Stimulated activated CD8-positive, alpha-beta memory T cell treated with anti-CD3 and anti-CD28 coated beads, Interleukin-4, amount 100 ng/mL, for 1 hour (primary cell): ENCODE measurements around the gene RELA.

ENCODE experiments used
- DNase-seq, 2 donors: peaks; one replicate each; pipeline ENCODE4 v3.0.0-alpha.2; 2020; ENCODE audit warnings: low read depth in 2 of 2, low spot score in 1 of 2

RELA gene

GRCh38 chr11:65634440-65634839 is 28.3 kb downstream of the RELA start:
- DNase-seq: no peak

DNA sequence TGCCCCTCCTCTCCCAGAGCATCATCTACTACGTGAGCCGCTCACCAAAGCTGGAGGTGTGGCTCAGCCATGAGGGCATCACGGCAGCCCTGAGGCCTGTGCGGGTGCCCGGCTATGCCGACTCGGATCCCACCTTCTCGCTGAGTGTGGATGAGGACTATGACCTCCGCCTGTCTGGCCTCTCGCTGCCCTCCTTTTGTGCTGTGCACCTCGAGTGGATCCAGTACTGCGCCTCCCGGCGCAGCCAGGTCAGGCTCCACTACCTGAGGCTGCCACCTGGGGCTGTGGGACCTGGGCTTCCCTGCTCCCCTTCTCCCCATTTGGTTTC is 28.6 kb downstream of the RELA start:
- DNase-seq: no peak

DNA sequence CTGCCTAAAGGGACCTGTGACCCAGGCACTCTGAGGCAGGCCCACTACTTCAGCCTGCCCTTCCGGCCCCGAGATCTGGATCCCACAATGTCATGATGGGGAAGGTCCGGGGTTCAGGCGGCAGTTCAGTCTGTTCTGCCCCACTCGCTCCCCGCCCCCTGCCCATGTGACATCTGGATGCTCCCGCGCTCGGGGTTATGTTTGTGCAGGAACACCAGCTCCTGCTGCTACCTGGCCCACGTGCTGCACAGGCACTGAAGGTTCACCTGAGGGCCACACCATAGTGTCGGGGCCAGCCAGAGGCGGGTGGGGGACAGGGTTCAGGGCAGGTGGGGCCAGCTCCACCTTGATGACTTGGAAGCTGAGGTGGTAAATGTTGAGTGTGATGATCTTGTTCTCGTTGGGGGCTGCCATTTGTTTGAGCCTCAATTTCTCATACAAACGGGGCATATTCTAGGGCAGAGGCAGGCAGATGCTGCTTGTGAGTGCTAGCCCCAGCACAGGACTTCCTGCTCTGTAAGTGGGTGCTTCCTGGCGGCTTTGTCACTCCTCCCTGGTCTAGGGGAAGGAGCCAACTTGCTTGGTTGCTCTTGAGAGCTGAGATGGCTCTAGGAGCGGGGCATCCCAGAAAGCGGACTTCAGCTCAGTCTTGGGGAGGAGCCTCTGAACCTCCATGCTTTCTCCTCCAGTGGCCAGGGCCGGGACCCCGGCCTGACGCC is 29.2 kb downstream of the RELA start:
- no peak for DNase-seq

DNA sequence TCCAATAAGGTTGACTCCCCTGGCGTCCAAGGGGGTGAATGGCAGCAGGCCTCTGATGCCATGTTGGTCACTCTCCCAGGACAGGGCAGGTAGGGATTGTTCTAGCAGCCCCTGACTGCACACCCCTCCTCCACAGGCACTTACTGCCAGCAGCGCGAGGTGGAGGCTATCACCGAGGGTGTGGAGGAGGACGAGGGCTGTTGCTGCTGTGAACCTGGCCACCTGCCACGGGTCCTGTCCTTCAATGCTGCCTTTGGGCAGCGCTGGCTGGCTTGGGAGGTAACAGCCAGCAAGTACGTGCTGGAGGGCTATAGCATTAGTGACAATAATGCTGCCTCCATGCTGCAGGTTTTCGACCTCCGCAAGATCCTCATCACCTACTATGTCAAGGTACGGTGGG is 32.5 kb downstream of the RELA start:
- DNase-seq: no peak

DNA sequence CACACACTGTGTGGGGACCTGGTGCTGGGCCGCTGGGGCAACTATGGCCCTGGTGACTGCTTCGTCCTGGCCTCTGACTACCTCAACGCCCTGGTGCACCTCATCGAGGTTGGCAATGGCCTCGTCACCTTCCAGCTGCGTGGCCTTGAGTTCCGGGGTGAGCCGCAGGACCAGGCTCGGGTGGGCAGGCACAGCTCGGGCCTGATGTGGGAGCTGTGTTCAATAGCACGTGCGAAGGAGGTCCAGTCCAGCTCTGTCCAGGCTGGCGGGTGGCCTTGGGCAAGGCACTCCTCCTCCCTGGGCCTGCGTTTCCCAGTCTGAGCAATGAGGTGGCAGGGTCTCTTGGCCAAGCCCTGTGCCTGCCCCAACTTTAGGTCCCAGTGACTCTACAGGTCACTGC is 33.1 kb downstream of the RELA start:
- DNase-seq: no peak

DNA sequence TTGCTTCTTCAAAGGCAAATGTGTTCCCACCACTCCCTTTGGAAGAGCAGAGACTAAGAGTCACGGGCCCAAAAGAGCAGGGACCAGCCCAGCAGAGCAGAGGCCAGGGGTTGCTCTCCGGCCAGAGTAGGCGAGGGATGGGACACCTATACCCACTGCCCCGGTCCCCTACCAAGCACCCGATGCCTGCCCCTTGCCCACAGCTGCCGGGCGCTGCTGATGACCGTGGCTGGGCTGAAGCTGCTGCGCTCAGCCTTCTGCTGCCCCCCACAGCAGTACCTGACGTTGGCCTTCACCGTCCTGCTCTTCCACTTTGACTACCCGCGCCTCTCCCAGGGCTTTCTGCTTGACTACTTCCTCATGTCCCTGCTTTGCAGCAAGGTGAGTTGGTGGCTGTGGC is 35.5 kb downstream of the RELA start:
- DNase-seq: no peak

DNA sequence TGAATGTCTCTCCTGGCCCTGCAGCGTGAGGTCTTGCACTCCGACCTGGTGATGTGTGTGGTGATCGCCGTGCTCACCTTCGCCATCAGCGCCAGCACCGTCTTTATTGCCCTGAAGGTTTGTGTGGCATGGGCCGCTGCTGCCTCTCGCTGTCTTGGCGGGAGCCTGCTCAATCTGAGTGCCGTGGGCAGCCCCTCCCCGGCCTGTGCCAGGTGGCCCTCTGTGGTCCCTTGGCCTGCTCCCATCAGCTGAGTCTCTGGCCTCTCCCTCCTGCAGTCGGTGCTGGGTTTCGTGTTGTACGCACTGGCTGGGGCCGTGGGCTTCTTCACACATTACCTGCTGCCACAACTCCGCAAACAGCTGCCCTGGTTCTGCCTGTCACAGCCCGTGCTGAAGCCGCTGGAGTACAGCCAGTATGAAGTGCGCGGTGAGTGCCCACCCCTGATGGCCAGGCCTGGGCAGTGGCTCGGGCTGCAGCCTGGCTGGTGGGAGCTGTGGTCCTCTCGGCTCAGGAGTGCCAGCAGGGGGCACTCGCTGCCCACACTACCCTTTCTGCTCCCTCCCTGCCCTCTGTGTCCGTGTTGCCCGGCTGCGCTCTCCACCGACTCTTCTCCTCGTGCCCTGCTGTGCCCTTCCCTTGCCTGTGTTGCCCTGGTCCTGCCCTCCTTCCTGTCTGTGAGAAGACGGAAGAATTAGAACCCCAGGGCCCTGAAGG is 36.9 kb downstream of the RELA start:
- no peak for DNase-seq

GRCh38 chr11:65624931-65625627 is 37.6 kb downstream of the RELA start:
- no peak for DNase-seq

DNA sequence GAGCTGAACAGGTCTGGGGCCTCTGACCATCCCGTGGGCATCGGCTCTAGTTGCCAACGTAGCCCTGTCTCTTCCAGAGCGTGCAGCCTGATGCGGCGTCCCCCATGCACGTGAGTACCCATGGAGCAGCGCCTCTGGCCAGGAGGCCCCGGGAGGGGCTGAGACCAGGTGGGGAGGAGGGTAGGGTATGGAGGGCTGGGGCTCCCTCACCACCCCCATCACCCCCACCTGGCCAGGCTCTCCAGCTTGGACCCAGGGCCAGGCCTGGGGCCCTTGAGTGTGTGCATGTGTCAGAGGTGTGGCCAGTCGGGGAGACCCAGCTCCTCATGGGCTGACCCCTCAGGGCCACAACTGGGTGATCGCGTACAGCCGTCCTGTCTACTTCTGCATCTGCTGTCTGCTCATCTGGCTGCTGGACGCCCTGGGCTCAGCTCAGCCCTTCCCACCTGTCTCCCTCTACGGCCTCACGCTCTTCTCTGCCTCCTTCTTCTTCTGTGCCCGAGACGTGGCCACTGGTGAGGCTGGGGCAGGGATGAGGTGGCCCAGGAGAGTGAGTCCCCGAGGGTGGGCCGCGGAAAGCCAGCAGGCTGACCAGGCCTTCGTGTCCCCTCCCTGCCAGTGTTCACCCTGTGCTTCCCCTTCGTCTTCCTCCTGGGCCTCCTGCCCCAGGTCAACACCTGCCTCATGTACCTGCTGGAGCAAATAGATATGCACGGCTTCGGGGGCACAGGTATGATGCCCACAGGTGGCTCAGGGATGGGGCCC is 38.7 kb downstream of the RELA start:
- DNase-seq: no peak

GRCh38 chr11:65623177-65623576 is 39.5 kb downstream of the RELA start:
- no peak for DNase-seq

DNA sequence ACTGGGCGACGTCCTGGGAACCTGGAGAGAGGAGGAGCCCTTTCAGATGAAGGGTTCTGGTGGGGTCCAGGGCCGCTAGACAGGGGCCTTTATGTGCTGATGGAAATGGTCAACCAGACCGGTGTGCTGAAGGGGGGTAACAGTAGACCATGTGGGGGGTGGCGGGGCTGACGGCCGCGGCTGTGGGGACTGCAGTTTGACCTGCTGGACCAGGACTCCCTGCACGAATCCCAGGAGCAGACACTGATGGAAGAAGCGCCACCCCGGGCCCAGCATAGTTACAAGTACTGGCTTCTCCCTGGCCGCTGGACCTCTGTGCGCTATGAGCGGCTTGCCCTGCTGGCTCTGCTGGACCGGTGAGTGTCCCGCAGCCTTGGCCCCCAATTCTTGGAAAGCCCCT is 40.7 kb downstream of the RELA start:
- no peak for DNase-seq

DNA sequence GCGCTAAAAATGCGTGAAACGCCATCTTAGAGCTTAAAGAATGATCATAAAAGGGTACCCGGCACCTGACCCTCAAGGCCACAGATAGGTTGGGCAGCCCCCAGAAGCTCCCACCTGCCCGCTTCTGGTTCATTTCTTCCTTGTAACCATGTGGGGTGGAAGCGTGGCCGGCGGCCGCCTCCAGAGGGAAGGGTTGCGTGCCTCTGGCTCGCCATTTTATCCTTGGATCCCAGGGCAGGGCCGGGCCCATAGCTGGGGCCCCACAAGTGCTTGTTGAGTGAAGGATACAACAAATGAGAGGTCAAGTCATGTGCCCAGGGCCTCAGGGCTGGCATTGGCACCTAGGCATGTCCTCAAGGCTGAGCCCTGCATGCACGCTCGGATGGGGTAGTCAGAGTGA is 41.3 kb downstream of the RELA start:
- DNase-seq: no peak

DNA sequence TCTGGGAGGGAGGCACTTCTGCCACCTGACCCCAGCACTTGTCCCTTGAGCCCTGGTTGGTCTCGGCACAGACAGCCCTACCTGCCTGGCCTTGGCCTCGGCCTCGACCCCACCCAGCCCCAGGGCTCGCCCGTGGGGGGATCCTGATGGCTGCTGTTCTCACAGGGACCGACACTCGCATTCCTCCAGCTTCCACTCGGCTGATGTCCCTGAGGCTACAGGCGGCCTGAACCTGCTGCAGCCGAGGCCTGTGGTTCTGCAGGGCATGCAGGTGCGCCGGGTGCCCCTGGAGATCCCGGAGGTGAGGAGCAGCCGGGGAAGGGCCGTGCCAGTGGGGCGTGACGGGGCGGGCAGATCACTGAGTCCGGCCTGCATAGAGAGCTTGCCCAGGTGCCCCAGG is 42.0 kb downstream of the RELA start:
- no peak for DNase-seq

DNA sequence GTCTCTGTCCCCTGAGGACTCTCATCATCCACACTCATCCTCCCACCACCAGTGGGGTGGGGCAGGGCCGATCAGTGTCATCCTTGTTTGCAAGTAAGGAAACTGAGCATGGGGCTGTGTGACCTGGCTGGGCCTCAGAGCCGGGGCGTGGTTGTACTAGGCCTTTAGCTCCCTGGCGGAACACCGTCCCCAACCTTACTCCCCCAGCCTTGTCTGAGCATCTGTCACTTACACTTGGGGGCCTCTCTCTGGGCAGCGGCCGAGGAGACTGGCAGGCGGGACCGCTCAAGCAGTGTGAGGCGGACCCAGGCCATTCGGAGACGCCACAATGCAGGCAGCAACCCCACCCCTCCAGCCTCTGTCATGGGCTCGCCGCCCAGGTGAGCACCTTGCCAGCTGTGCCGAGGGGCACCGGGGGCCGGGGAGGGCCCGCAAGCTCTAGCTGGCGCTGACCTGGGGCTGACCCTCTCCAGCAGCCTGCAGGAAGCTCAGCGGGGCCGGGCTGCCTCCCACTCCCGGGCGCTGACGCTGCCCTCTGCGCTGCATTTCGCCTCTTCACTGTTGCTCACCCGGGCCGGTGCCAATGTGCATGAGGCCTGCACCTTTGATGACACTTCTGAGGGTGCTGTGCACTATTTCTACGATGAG is 43.3 kb downstream of the RELA start:
- no peak for DNase-seq

- no peak for DNase-seq
Observed at GRCh38 chr11:65618763-65619162, 44.0 kb downstream of the RELA start.

DNA sequence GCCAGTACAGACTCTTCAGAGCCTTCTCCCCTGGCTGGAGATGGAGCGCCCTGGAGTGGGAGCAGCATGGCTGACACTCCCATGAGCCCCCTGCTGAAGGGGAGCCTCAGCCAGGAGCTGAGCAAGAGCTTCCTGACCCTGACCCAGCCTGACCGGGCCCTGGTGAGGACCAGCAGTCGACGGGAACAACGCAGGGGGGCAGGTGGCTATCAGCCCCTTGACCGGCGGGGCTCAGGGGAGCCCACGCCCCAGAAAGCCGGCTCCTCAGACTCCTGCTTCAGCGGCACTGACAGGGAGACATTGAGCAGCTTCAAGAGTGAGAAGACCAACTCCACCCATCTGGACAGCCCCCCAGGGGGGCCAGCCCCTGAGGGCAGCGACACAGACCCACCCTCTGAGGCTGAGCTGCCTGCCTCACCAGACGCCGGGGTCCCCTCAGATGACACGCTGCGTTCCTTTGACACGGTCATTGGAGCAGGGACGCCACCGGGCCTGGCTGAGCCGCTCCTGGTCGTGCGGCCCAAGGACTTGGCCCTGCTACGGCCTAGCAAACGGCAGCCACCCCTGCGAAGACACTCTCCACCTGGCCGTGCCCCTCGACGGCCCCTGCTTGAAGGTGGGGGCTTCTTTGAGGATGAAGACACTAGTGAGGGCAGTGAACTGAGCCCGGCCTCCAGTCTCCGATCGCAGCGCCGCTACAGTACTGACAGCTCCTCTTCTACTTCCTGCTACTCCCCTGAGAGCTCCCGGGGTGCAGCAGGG is 44.5 kb downstream of the RELA start:
- DNase-seq: no peak

DNA sequence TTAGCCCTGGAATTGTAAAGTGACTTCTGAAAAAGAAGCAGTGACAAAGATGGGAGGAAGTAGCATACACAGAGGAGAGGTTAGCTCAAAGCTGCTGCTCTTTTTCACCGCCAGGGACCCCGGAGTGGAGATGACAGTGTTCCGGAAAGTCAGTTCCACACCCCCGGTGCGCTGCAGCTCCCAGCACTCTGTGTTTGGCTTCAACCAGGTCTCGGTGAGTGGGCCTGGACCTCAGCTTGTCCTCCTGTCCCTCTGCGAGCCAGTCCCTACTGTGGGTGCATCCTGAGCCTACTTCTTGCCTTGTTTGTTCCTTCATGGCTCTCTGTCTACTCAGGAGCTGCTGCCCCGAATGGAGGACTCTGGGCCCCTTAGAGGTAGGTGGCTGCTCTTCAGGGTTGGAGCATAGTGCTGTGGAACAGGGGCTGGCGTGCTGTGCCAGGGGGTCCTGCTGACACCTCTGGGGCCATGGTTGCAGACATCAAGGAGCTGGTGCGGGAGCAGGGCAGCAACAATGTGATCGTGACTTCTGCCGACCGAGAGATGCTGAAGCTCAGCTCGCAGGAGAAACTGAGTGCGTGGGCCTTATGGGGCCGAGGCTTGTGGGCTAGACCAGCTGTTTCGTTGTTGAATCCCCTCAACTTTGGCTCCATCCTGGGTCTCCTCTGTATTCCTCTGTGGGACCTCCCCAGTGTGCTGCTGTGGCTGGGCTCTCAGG is 45.4 kb downstream of the RELA start:
- DNase-seq: no peak

DNA sequence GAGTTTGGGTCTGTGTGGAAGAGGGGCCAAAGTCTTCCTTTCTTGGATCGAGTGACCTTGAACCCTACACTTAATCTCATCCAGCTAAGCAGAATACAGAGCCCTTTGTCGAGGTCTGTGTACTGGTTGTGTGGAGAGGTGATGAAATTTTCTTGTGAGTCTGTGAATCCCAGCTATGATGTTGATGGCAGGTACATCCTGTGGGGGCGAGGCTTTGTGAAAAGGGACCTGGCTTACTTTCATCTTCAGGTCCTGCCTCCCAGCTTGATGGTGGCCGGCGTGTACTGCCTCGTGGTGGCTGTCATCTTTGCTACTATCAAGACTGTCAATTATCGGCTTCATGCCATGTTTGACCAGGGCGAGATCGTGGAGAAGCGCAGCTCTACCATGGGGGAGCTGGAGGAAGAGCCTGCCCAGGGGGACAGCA is 46.1 kb downstream of the RELA start:
- no peak for DNase-seq

DNA sequence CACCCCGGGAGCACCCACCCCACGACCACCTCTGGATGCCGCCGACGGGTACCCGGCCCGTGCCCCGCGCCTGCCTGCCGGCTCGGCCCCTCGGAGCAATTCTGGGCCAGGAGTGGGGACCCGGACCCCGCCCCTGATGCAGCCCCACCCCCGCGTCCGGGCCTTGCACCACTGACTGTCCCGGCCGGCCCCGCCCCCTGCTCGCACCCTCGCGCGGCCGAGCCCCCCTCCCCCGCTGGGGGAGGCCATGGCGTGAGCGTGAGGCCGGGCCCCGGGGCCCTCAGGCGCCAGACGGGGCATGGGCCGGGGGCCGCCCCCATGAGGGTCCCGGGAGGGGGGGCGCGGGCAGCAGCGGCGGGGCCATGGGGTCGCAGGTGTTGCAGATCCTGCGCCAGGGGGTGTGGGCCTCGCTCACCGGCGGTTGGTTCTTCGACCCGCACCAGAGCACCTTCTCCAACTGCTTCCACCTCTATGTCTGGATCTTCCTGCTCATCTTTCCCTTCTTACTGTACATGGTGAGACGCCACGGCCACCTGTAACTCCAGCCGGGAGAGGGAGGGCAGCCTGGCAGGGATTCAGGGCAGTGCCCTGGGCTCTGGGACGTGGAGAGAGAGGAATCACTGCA is 46.7 kb downstream of the RELA start:
- no peak for DNase-seq
